NCI-H510A treated with DMSO at 0.1 percent for 48 hours (cell line): ENCODE results near the gene MPP1.

Experiments used
- DNase-seq: peaks from one replicate; lab custom pipeline; 2025; lab: John Stamatoyannopoulos, UW

Gene MPP1

GRCh38 chrX:154775419-154776349, 29.6 kb downstream of the MPP1 start:
- DNase-seq, result no peak

GRCh38 chrX:154774622-154775021, 30.7 kb downstream of the MPP1 start:
- no peak for DNase-seq

- DNase-seq, result peak; percentile 91
These were observed 42.6 kb downstream of the MPP1 start, which contains the start of gene DKC1 for GRCh38 chrX:154762537-154763296. DKC1 (plus strand) TSS chrX:154762864; CDS start chrX:154762966, 102 bp downstream.

GRCh38 chrX:154761977-154762536, 43.2 kb downstream of the MPP1 start:
- no peak for DNase-seq

GRCh38 chrX:154758696-154759095, 46.6 kb downstream of the MPP1 start:
- no peak for DNase-seq

- no peak for DNase-seq
These were observed 53.5 kb downstream of the MPP1 start for GRCh38 chrX:154751669-154752271.

- DNase-seq, result no peak
These were observed 54.0 kb downstream of the MPP1 start for GRCh38 chrX:154751203-154751668.

- DNase-seq, result no peak
These were observed 54.7 kb downstream of the MPP1 start, which contains the start of gene GAB3 for GRCh38 chrX:154750301-154751202. GAB3 (minus strand) TSS chrX:154751077; CDS start chrX:154751025, 52 bp downstream.

GRCh38 chrX:154749856-154750255, 55.4 kb downstream of the MPP1 start:
- no peak for DNase-seq

- DNase-seq, result peak; percentile 44
These were observed 56.5 kb downstream of the MPP1 start for GRCh38 chrX:154748712-154749339.

- no peak for DNase-seq
These were observed 62.7 kb downstream of the MPP1 start for GRCh38 chrX:154742613-154743012.

- DNase-seq, result no peak
These were observed 65.3 kb downstream of the MPP1 start for GRCh38 chrX:154739952-154740465.

- DNase-seq, result no peak
These were observed 67.1 kb downstream of the MPP1 start for GRCh38 chrX:154738011-154738738.

- no peak for DNase-seq
These were observed 68.1 kb downstream of the MPP1 start for GRCh38 chrX:154737136-154737535.

GRCh38 chrX:154735695-154736393, 69.4 kb downstream of the MPP1 start:
- DNase-seq, result no peak

GRCh38 chrX:154734061-154734781, 71.1 kb downstream of the MPP1 start:
- no peak for DNase-seq

GRCh38 chrX:154733066-154733425, 72.2 kb downstream of the MPP1 start:
- DNase-seq, result no peak

GRCh38 chrX:154732421-154733065, 72.7 kb downstream of the MPP1 start:
- no peak for DNase-seq
